ENCODE measurements around the gene TTLL10. TPM values are rescaled to one million over a fixed set of nuclear protein-coding genes. Genes with fewer than 3 reads are reported as not detected.
A peak's percentile ranks its signal among the peaks of the same experiment; 100 is the strongest.

TTLL10 gene
- total RNA-seq, 4 donors from 2014 or later, result 0.19 to 0.44 TPM; not detected in 2

DNA sequence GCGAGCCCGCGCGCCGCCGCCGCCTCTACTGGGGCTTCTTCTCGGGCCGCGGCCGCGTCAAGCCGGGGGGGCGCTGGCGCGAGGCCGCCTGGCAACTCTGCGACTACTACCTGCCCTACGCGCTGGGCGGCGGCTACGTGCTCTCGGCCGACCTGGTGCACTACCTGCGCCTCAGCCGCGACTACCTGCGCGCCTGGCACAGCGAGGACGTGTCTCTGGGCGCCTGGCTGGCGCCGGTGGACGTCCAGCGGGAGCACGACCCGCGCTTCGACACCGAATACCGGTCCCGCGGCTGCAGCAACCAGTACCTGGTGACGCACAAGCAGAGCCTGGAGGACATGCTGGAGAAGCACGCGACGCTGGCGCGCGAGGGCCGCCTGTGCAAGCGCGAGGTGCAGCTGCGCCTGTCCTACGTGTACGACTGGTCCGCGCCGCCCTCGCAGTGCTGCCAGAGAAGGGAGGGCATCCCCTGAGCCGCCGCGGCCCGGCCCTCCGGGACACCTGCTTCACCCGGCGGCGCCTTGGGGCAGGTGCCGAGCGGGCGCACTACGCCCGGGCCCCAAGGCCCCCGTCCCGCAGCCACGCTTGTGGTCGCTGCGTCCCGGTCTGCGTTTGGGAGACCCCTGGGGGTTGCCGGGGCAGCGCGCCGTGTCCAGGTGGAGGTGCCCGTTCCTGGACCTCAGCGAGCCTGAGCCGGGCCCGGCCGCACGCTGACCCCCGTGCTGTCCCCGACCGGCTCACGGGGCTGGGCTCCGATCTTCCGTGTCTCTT is 59.3 kb downstream of the TTLL10 start:
- 96 to 98% methylated on average over 12 to 37 of the region's 98 CpGs for WGBS, 2 donors
- H3K27ac ChIP-seq, result peak overlapping the region in 1 of 4 donors; percentile 68
- peaks cover 8 to 33% (median 9%) of the 10 kb centered on the region in 3 donors for H3K36me3 ChIP-seq
- H3K4me3 ChIP-seq, result peak overlapping the region in 3 of 4 donors; percentile 36 to 100 (median 93)
- intact Hi-C loops (cut with DNase I), result no loop called here
- no peak for DNase-seq
- peaks cover 0 to 16% (median 2%) of the 10 kb centered on the region in 4 donors for H3K27me3 ChIP-seq
- TF ChIP-seq POLR2A (IDR thresholded peaks at IDR 0.05), result no peak
- TF ChIP-seq, protein P1, sequence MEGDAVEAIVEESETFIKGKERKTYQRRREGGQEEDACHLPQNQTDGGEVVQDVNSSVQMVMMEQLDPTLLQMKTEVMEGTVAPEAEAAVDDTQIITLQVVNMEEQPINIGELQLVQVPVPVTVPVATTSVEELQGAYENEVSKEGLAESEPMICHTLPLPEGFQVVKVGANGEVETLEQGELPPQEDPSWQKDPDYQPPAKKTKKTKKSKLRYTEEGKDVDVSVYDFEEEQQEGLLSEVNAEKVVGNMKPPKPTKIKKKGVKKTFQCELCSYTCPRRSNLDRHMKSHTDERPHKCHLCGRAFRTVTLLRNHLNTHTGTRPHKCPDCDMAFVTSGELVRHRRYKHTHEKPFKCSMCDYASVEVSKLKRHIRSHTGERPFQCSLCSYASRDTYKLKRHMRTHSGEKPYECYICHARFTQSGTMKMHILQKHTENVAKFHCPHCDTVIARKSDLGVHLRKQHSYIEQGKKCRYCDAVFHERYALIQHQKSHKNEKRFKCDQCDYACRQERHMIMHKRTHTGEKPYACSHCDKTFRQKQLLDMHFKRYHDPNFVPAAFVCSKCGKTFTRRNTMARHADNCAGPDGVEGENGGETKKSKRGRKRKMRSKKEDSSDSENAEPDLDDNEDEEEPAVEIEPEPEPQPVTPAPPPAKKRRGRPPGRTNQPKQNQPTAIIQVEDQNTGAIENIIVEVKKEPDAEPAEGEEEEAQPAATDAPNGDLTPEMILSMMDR (IDR thresholded peaks at IDR 0.05), result no peak
- no peaks in the 10 kb centered on the region for H3K9me3 ChIP-seq
- peaks cover 25 to 66% (median 35%) of the 10 kb centered on the region in 3 donors for H3K4me1 ChIP-seq

DNA sequence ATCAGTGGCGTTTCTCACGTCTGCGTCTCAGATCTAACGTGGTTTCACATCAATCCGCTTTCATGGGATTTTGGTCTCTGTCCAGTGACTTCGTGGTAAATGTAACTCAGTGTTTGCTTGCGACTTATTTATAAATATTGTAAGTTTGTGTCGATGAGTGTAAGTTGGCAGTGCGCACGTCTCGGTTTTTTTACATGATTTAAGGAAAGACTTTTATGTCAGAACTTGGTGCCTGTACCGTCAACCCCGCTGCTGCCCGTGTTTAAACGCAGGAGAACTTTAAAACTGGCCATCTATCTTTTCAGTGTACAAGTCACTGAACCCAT is 59.9 kb downstream of the TTLL10 start:
- H3K27me3 ChIP-seq, result peaks cover 0 to 22% (median 5%) of the 10 kb centered on the region in 4 donors
- H3K36me3 ChIP-seq, result peaks cover 3 to 28% (median 3%) of the 10 kb centered on the region in 3 donors
- no peaks in the 10 kb centered on the region for H3K9me3 ChIP-seq
- intact Hi-C loops (cut with DNase I), result no loop called here
- H3K4me3 ChIP-seq, result peak overlapping the region in 1 of 4 donors; percentile 100
- no peak for TF ChIP-seq POLR2A (IDR thresholded peaks at IDR 0.05)
- TF ChIP-seq, protein P1 (IDR thresholded peaks at IDR 0.05), result no peak
- 91 to 93% methylated on average over 15 of the region's 15 CpGs for WGBS, 2 donors
- no peak for DNase-seq
- H3K27ac ChIP-seq, result no peak overlapping the region
- H3K4me1 ChIP-seq, result peaks cover 25 to 66% (median 40%) of the 10 kb centered on the region in 3 donors

DNA sequence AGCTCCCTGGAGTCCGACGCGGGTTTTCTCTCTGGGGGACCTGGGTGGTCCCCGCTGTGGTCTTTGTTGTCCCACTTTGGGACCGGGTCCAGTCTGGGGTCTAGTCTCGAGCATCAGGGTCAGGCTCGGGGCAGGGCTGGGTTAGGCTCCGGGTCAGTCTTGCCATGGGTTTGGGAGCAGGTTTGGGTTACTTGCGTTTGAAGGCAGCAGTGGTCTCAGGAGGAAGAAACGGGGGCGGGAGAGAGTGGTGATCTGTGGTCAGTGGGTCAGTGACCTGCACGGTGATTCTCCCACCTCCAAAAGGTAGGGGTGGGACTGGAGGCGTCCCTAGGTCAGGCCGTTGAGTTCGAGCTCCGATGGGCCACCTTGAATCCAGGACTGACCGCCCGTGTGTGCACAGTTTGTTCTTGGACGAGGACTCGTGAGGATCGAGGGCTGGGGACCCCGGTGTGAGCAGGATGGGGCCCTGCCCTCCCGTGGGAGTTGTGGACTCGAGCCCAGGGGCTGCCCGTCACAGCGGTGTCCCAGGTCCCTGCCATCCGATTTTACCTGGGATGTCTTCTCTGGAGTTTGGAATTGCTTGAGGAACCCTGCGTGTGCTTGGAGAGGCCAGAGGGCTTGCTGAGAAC is 60.6 kb downstream of the TTLL10 start:
- no peak overlapping the region for H3K27ac ChIP-seq
- H3K27me3 ChIP-seq, result peaks cover 0 to 30% (median 9%) of the 10 kb centered on the region in 4 donors
- peaks cover 0 to 20% (median 0%) of the 10 kb centered on the region in 3 donors for H3K36me3 ChIP-seq
- H3K9me3 ChIP-seq, result no peaks in the 10 kb centered on the region
- DNase-seq, result no peak
- TF ChIP-seq POLR2A (IDR thresholded peaks at IDR 0.05), result no peak
- TF ChIP-seq, protein P1 (IDR thresholded peaks at IDR 0.05), result no peak
- 89% methylated on average over 6 to 10 of the region's 28 CpGs for WGBS, 2 donors
- no peak overlapping the region for H3K4me3 ChIP-seq
- intact Hi-C loops (cut with DNase I), result no loop called here
- H3K4me1 ChIP-seq, result peaks cover 25 to 66% (median 41%) of the 10 kb centered on the region in 3 donors

DNA sequence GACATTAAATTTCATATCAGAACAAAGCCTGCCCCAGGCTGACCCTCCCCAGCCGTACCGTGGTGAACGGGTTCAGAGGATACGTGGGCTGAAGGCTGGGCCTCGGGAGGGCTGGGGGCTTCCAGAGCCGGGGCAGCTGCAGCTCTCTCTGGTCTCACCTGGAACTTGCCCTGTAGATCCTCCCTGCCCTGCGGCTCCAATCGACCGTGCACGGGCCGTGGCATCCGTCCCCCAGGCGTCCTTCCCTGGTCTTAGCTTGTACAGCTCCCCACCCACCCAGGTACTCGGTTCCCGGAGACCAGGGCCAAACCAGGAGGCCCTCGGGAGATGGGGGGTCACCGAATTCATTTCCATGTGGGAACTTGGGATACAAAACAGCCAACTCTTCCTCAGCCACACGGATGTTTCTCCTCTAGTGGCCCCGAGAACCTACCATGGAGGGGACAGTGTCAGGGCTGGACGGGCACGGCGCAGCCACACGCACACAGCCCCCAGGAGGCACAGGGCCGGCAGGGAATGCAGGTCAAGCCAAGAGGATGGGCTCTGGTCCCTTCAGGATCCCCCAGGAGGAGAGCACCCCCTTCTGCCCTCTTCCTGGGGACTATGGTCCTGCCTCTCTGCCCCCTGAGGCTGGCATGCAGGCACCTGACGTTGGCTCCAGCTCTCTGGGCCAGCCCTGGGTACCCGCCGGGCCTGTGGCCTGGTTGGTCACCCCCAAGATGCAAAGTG is 61.5 kb downstream of the TTLL10 start:
- WGBS, 2 donors, result 81 to 84% methylated on average over 5 to 12 of the region's 27 CpGs
- H3K4me1 ChIP-seq, result peaks cover 25 to 66% (median 40%) of the 10 kb centered on the region in 3 donors
- intact Hi-C loops (cut with DNase I), result no loop called here
- no peaks in the 10 kb centered on the region for H3K9me3 ChIP-seq
- H3K27me3 ChIP-seq, result peaks cover 0 to 38% (median 11%) of the 10 kb centered on the region in 4 donors
- H3K36me3 ChIP-seq, result peaks cover 0 to 18% (median 0%) of the 10 kb centered on the region in 3 donors
- no peak for DNase-seq
- H3K27ac ChIP-seq, result no peak overlapping the region
- no peak overlapping the region for H3K4me3 ChIP-seq
- TF ChIP-seq, protein P1 (IDR thresholded peaks at IDR 0.05), result no peak
- TF ChIP-seq POLR2A (IDR thresholded peaks at IDR 0.05), result no peak

Data from esophagus squamous epithelium (tissue), 5 donors.